ENCODE results near the gene ATP11C.

ATP11C gene

GRCh38 chrX:139798701-139799100, 134.2 kb downstream of the ATP11C start:
- Histone ChIP-seq H3K36me3 (ENCODE audit: control insufficient read depth, low read length) (no peaks in the 10 kb centered on the region; the same call in none of the 2 replicates), H3K27ac (ENCODE audit: low read depth, low read length) (no peak overlapping the region), H3K4me1 (ENCODE audit: control insufficient read depth, low read length) (peaks cover 13% of the 10 kb centered on the region), H3K4me2 (ENCODE audit: low read length) (no peak overlapping the region), H4K20me1 (ENCODE audit: control insufficient read depth, insufficient read depth, low read depth, low read length) (no peaks in the 10 kb centered on the region), H3K27me3 (ENCODE audit: control insufficient read depth, low read length) (no peaks in the 10 kb centered on the region), H3K4me3 (ENCODE audit: low read length) (no peak overlapping the region), H3K9me3 (ENCODE audit: control insufficient read depth, insufficient read depth, low read length) (no peaks in the 10 kb centered on the region), H3K79me2 (ENCODE audit: control insufficient read depth, low read length) (no peaks in the 10 kb centered on the region), H3F3A (ENCODE audit: control insufficient read depth, insufficient read depth) (no peaks in the 10 kb centered on the region), H3K9me2 (replicated peaks; ENCODE audit: control insufficient read depth, low read length) (no peaks in the 10 kb centered on the region)
- no peak for TF ChIP-seq CTCF (IDR thresholded peaks at IDR 0.05; ENCODE audit: low read depth, low read length, poor library complexity, severe bottlenecking)
- TF ChIP-seq EZH2phosphoT487 (IDR thresholded peaks at IDR 0.05; ENCODE audit: borderline replicate concordance, low read length) = no peak

DNA sequence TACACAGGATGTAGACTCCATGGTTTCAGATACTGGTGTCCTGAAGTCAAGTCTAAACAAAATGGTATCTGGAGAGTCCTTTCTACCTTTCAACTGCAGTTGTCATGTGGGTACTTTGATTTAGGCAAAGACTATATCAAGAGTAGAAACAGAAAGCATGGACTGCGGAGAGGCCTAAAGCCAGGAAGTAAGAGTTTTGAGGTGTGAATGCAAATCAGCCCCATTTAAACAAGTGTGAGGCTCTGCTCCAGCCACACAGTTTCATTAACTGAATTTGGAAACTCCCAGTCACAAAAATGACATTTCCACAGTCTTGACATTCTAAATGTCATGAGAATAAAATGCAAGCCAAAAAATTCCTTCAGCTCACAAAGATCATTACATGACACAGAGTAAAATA, 137.7 kb downstream of the ATP11C start:
- Histone ChIP-seq H3K79me2 (ENCODE audit: control insufficient read depth, low read length) (no peaks in the 10 kb centered on the region), H3K36me3 (ENCODE audit: control insufficient read depth, low read length) (no peaks in the 10 kb centered on the region; the same call in none of the 2 replicates), H3K4me1 (ENCODE audit: control insufficient read depth, low read length) (peaks cover 13% of the 10 kb centered on the region), H3K9me2 (replicated peaks; ENCODE audit: control insufficient read depth, low read length) (no peaks in the 10 kb centered on the region), H3K4me2 (ENCODE audit: low read length) (peak overlapping the region; percentile 14), H4K20me1 (ENCODE audit: control insufficient read depth, insufficient read depth, low read depth, low read length) (no peaks in the 10 kb centered on the region), H3F3A (ENCODE audit: control insufficient read depth, insufficient read depth) (no peaks in the 10 kb centered on the region), H3K27me3 (ENCODE audit: control insufficient read depth, low read length) (no peaks in the 10 kb centered on the region), H3K9me3 (ENCODE audit: control insufficient read depth, insufficient read depth, low read length) (no peaks in the 10 kb centered on the region), H3K4me3 (ENCODE audit: low read length) (no peak overlapping the region), H3K27ac (ENCODE audit: low read depth, low read length) (no peak overlapping the region)
- TF ChIP-seq EZH2phosphoT487 (IDR thresholded peaks at IDR 0.05; ENCODE audit: borderline replicate concordance, low read length) (no peak), CTCF (IDR thresholded peaks at IDR 0.05; ENCODE audit: low read depth, low read length, poor library complexity, severe bottlenecking) (no peak)

DNA sequence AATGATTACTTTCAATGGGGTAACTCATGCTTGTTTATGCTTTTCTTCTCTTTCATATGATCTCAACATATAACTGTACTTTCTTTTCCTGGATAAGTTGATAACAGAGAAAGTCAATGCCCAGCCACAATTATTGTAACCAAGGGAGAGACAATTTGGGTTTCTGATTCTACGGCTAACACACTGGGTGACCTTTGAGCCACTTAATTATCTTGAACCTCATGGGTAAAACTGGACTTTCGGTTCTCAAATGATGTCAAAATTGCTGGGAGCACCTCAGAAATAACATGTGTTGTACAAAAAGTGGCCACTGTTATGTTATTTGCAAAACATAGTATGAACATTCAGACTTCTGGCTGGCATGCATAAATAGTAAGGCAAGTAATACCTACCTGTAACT, 145.3 kb downstream of the ATP11C start:
- TF ChIP-seq EZH2phosphoT487 (IDR thresholded peaks at IDR 0.05; ENCODE audit: borderline replicate concordance, low read length) = no peak
- TF ChIP-seq CTCF (IDR thresholded peaks at IDR 0.05; ENCODE audit: low read depth, low read length, poor library complexity, severe bottlenecking) = no peak
- Histone ChIP-seq H3K4me3 (ENCODE audit: low read length) (no peak overlapping the region), H3F3A (ENCODE audit: control insufficient read depth, insufficient read depth) (no peaks in the 10 kb centered on the region), H3K27me3 (ENCODE audit: control insufficient read depth, low read length) (no peaks in the 10 kb centered on the region), H3K9me2 (replicated peaks; ENCODE audit: control insufficient read depth, low read length) (no peaks in the 10 kb centered on the region), H3K9me3 (ENCODE audit: control insufficient read depth, insufficient read depth, low read length) (no peaks in the 10 kb centered on the region), H3K4me2 (ENCODE audit: low read length) (no peak overlapping the region), H3K79me2 (ENCODE audit: control insufficient read depth, low read length) (no peaks in the 10 kb centered on the region), H3K4me1 (ENCODE audit: control insufficient read depth, low read length) (no peaks in the 10 kb centered on the region), H4K20me1 (ENCODE audit: control insufficient read depth, insufficient read depth, low read depth, low read length) (no peaks in the 10 kb centered on the region), H3K27ac (ENCODE audit: low read depth, low read length) (no peak overlapping the region), H3K36me3 (ENCODE audit: control insufficient read depth, low read length) (peaks cover 5% of the 10 kb centered on the region; the same call in 1 of the 2 replicates)
